ENCODE measurements around the gene KRTAP22-2.

DNA sequence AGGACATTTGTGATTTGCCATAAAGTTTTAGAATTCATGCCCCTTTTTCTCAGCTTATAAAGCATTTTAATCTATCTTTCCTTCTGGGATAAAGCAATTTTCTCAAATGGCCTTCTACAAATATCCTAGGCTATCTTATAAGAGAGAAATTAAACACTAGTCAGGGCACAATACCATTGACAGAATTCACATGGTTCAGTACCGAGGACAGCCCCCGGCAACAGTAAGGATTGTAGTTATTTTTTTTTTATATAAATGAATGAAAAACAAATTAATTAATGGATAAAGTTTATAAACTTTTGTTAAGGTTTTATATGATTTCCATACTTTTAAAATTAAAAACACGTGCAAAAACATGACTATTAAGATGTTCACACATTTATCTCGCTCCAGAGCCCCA lies 37.9 kb upstream of the KRTAP22-2 start:
- TF ChIP-seq, protein P1, sequence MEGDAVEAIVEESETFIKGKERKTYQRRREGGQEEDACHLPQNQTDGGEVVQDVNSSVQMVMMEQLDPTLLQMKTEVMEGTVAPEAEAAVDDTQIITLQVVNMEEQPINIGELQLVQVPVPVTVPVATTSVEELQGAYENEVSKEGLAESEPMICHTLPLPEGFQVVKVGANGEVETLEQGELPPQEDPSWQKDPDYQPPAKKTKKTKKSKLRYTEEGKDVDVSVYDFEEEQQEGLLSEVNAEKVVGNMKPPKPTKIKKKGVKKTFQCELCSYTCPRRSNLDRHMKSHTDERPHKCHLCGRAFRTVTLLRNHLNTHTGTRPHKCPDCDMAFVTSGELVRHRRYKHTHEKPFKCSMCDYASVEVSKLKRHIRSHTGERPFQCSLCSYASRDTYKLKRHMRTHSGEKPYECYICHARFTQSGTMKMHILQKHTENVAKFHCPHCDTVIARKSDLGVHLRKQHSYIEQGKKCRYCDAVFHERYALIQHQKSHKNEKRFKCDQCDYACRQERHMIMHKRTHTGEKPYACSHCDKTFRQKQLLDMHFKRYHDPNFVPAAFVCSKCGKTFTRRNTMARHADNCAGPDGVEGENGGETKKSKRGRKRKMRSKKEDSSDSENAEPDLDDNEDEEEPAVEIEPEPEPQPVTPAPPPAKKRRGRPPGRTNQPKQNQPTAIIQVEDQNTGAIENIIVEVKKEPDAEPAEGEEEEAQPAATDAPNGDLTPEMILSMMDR (IDR thresholded peaks at IDR 0.05): no peak
- no peak for TF ChIP-seq POLR2A (IDR thresholded peaks at IDR 0.05)
- no peak for TF ChIP-seq POLR2AphosphoS5 (IDR thresholded peaks at IDR 0.05)

All from upper lobe of left lung (tissue), 4 donors.